SW480 (cell line): ENCODE measurements around the gene DAGLA.
A peak's percentile ranks its signal among the peaks of the same experiment; 100 is the strongest.

ENCODE experiments used
- DNase-seq: peaks from one replicate; pipeline ENCODE4 v3.0.0-alpha.2; 2016; ENCODE audit warnings: low spot score

DAGLA gene

GRCh38 chr11:61747192-61747966 is 67.2 kb downstream of the DAGLA start:
- peak; percentile 67 for DNase-seq

GRCh38 chr11:61747967-61748285 is 67.7 kb downstream of the DAGLA start:
- no peak for DNase-seq

GRCh38 chr11:61749591-61750217 is 69.5 kb downstream of the DAGLA start:
- DNase-seq = no peak

GRCh38 chr11:61750631-61751273 is 70.6 kb downstream of the DAGLA start:
- DNase-seq = no peak

GRCh38 chr11:61751384-61751783 is 71.2 kb downstream of the DAGLA start:
- DNase-seq = no peak

GRCh38 chr11:61752117-61752924 is 72.1 kb downstream of the DAGLA start, which contains the start of gene MYRF:
Gene MYRF (plus strand): TSS chr11:61752636. CDS start chr11:61752745, 109 bp downstream.
- peak; percentile 50 for DNase-seq

GRCh38 chr11:61752925-61753521 is 72.8 kb downstream of the DAGLA start:
- no peak for DNase-seq

GRCh38 chr11:61753672-61754071 is 73.5 kb downstream of the DAGLA start:
- DNase-seq = no peak

GRCh38 chr11:61754534-61755482 is 74.6 kb downstream of the DAGLA start:
- DNase-seq = no peak

- no peak for DNase-seq
Measured at GRCh38 chr11:61756147-61756451, 75.9 kb downstream of the DAGLA start.

GRCh38 chr11:61756452-61757212 is 76.4 kb downstream of the DAGLA start:
- peak; percentile 94 for DNase-seq

GRCh38 chr11:61757213-61757862 is 77.1 kb downstream of the DAGLA start:
- no peak for DNase-seq

- no peak for DNase-seq
Measured at GRCh38 chr11:61760946-61761345, 80.8 kb downstream of the DAGLA start.

- DNase-seq = no peak
Measured at GRCh38 chr11:61761440-61762222, 81.4 kb downstream of the DAGLA start.

GRCh38 chr11:61762223-61762615 is 82.0 kb downstream of the DAGLA start:
- DNase-seq = no peak

- no peak for DNase-seq
Measured at GRCh38 chr11:61762798-61763197, 82.6 kb downstream of the DAGLA start.

- DNase-seq = no peak
Measured at GRCh38 chr11:61763930-61764605, 83.9 kb downstream of the DAGLA start.

- DNase-seq = no peak
Measured at GRCh38 chr11:61764606-61765260, 84.5 kb downstream of the DAGLA start.
